Endothelial cell of umbilical vein (primary cell): Measurements from ENCODE around the gene BDH1. TPM values are rescaled to one million over a fixed set of nuclear protein-coding genes. Genes with fewer than 3 reads are reported as not detected.

Experiments
- BruUV-seq: library from RNA; stranded (reverse); fragments of 400-500 nt; replicated peaks from 2 replicates; lab custom pipeline; 2021; lab: Mats Ljungman, UMichigan
- CTCF ChIA-PET: fragments of 300-600, 350-600 bp; sonication (Branson Sonifier 250); formaldehyde crosslinking; loops from one replicate; lab custom pipeline; 2021; ENCODE audit warnings: antibody characterized with exemption, inconsistent platforms; lab: Charles Lee
- POLR2A ChIA-PET: fragments of 300-600, 350-600 bp; sonication (Branson Sonifier 250); formaldehyde crosslinking; loops from one replicate; lab custom pipeline; 2021; ENCODE audit warnings: antibody characterized with exemption, inconsistent platforms; lab: Charles Lee
- DNase-seq: peaks from one replicate; pipeline ENCODE4 v3.0.0-alpha.2; 2011; ENCODE audit warnings: low read depth, low spot score
- FAIRE-seq: peaks from 2 replicates; lab custom pipeline; 2011; peaks lifted over from hg19 to GRCh38; lab: Jason Lieb, UNC
- H2AFZ ChIP-seq: 2 replicates; pipeline ENCODE4 v1.6.0; 2012; ENCODE audit warnings: low read depth, low read length, control low read depth, inconsistent platforms
- H3K27ac ChIP-seq: 2 replicates; pipeline ENCODE4 v1.5.1; 2011; ENCODE audit warnings: low read depth, mild to moderate bottlenecking, control low read depth, low read length, moderate library complexity; ENCODE audit not compliant: insufficient read depth
- H3K27me3 ChIP-seq, 2 experiments: 2 replicates each; pipeline versions ENCODE4 v1.6.0 to v1.6.1; 2011; ENCODE audit warnings: low read length in 2 of 2, mixed read lengths in 1 of 2; ENCODE audit not compliant: control insufficient read depth in 2 of 2, insufficient read depth in 2 of 2
- H3K36me3 ChIP-seq, 2 experiments: 2 replicates in 1 of 2; 3 replicates in 1 of 2; pipeline ENCODE4 v1.5.1; 2011; ENCODE audit warnings: low read length in 2 of 2, mild to moderate bottlenecking in 1 of 2, moderate library complexity in 1 of 2; ENCODE audit not compliant: control insufficient read depth in 2 of 2, insufficient read depth in 2 of 2; ENCODE audit errors: extremely low read depth in 1 of 2
- H3K4me1 ChIP-seq: 3 replicates; pipeline ENCODE4 v1.5.1; 2011; ENCODE audit warnings: mild to moderate bottlenecking, low read length; ENCODE audit not compliant: control insufficient read depth, insufficient read depth; ENCODE audit errors: extremely low read depth
- H3K4me2 ChIP-seq: 2 replicates; pipeline ENCODE4 v1.6.1; 2011; ENCODE audit warnings: low read length, control low read depth, mixed read lengths; ENCODE audit not compliant: insufficient read depth
- H3K4me3 ChIP-seq, 3 experiments: fragments of 200-600 bp in 1 of 3; sonication (generic), shearing (Covaris generic) in 1 of 3; replicated peaks in 1 of 3; 2 replicates each; pipeline ENCODE4 v1.5.1; 2011 to 2016; ENCODE audit warnings: control low read depth in 3 of 3, low read length in 3 of 3, mild to moderate bottlenecking in 2 of 3, inconsistent platforms in 1 of 3, low read depth in 1 of 3, moderate library complexity in 1 of 3; ENCODE audit not compliant: insufficient read depth in 1 of 3
- H3K79me2 ChIP-seq: 2 replicates; pipeline ENCODE4 v1.6.0; 2012; ENCODE audit warnings: low read length, inconsistent platforms; ENCODE audit not compliant: control insufficient read depth, insufficient read depth
- H3K9ac ChIP-seq: replicated peaks from 2 replicates; pipeline ENCODE3; 2011; ENCODE audit warnings: low read length, control low read depth; ENCODE audit not compliant: insufficient read depth; ENCODE audit errors: extremely low read depth
- H3K9me1 ChIP-seq: replicated peaks from 3 replicates; pipeline ENCODE4 v1.6.0; 2011; ENCODE audit warnings: mild to moderate bottlenecking, low read length; ENCODE audit not compliant: control insufficient read depth, insufficient read depth; ENCODE audit errors: extremely low read depth
- H3K9me3 ChIP-seq: replicated peaks from 2 replicates; pipeline ENCODE4 v1.5.1; 2012; ENCODE audit warnings: low read length, inconsistent platforms; ENCODE audit not compliant: control insufficient read depth, insufficient read depth
- H4K20me1 ChIP-seq: replicated peaks from 2 replicates; pipeline ENCODE3; 2011; ENCODE audit warnings: mild to moderate bottlenecking, low read length; ENCODE audit not compliant: control insufficient read depth, insufficient read depth; ENCODE audit errors: extremely low read depth
- EZH2 ChIP-seq: IDR thresholded peaks from 2 replicates; pipeline ENCODE4 v1.6.1; 2012; ENCODE audit warnings: borderline replicate concordance, low read depth, mild to moderate bottlenecking, moderate library complexity, low read length, inconsistent platforms; ENCODE audit not compliant: severe bottlenecking
- FOS ChIP-seq: IDR thresholded peaks from 2 replicates; pipeline ENCODE4 v1.6.1; 2011; ENCODE audit warnings: mild to moderate bottlenecking, low read length, moderate library complexity, borderline replicate concordance; ENCODE audit not compliant: insufficient read depth
- GATA2 ChIP-seq: IDR thresholded peaks from 2 replicates; pipeline ENCODE4 v1.7.0; 2011; ENCODE audit warnings: low read depth, mild to moderate bottlenecking, moderate library complexity, mixed read lengths, low read length; ENCODE audit not compliant: insufficient read length, insufficient read depth
- JUN ChIP-seq: IDR thresholded peaks from 2 replicates; pipeline ENCODE4 v1.6.1; 2011; ENCODE audit warnings: borderline replicate concordance, low read depth; ENCODE audit not compliant: insufficient read length, insufficient read depth
- MYC ChIP-seq: IDR thresholded peaks from one replicate; pipeline ENCODE4 v1.6.1; 2011; ENCODE audit warnings: mild to moderate bottlenecking, low read depth, low read length
- POLR2A ChIP-seq: IDR thresholded peaks from 2 replicates; pipeline ENCODE4 v1.6.1; 2012; ENCODE audit warnings: low read depth, mild to moderate bottlenecking, control low read depth, low read length
- POLR2AphosphoS5 ChIP-seq: IDR thresholded peaks from 2 replicates; pipeline ENCODE4 v1.6.1; 2012; ENCODE audit warnings: low read depth, mild to moderate bottlenecking, control low read depth, low read length, moderate library complexity; ENCODE audit not compliant: insufficient read depth
- dilution Hi-C: fragments of 300-500 bp; cut with MboI; formaldehyde crosslinking; loops from one replicate; pipeline ENCODE4 v1.15.0; 2019; ENCODE audit warnings: low sequenced_read_pairs; ENCODE audit not compliant: extremely low pct_ligation_motif_present
- intact Hi-C: fragments of 100-400 bp; cut with micrococcal nuclease; formaldehyde crosslinking; loops from one replicate; pipeline ENCODE4 v1.10.0; 2022
- polyA plus RNA-seq, 4 experiments: library from polyadenylated mRNA; depleted of rRNA in 3 of 4; stranded (reverse) in 3 of 4; unstranded in 1 of 4; fragments of >200 nt; gene quantifications; 2 replicates each; pipeline versions ENCODE4 v1.2.1 to v1.2.3, GENCODE V29; 2011 to 2012; ENCODE audit warnings: missing spikeins in 1 of 4
- total RNA-seq: library from RNA; stranded (reverse); gene quantifications from 2 replicates; pipeline ENCODE4 v1.2.3, GENCODE V29; 2021
- TF ChIP-seq, protein P1 (sequence below), 2 donors: IDR thresholded peaks; 1 replicate in 1 of 2; 2 replicates in 1 of 2; pipeline ENCODE4 v1.5.1; 2011; ENCODE audit warnings: low read length in 2 of 2, mild to moderate bottlenecking in 2 of 2, moderate library complexity in 2 of 2, control low read depth in 1 of 2, inconsistent platforms in 1 of 2, low read depth in 1 of 2; ENCODE audit not compliant: insufficient read depth in 1 of 2; ENCODE audit errors: extremely low read depth in 1 of 2
- TF ChIP-seq, protein P2 (sequence below): IDR thresholded peaks from 2 replicates; pipeline ENCODE4 v1.6.1; 2011; ENCODE audit not compliant: insufficient read depth, insufficient read length

BDH1 gene
- total and polyA plus RNA-seq, 2 donors (not counting 3 experiments of a cell fraction or from before 2014, with no cell fraction given) = 6.9 to 12.2 TPM

DNA sequence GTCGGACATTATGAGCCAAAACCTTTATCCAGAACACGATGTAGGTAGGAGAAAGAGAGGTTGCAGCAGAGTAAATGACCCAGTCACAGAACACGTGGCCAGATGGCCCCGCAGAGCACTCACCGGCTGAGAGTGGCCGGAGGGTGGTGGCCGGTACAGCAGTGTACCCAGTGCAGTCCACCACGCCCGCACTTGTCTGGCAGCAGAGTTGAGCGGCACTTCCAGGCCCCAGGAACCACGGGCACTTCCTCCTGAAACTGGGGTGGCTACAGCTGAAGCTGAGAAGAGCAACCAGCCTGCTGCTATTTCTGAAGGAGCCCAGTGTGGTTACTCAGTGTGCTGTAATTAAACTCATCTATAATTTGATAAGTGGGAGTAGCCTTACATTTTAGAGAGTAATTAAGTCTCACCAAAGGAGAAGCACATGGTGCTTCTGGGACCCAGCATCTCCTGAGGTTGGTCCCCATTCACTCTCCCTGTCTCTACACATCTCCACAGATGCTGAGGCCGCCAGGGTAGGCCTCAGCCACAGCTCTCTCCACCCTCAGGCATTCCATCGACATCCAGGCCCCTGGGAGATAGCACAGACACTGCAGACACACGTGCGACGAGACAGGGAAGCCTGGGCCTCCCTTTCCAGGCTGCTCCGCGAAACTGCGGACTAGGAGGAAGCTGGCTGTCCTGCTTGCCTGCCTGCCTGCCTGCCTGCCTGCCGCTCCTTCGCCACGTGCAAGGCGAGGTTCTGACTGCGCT lies 49.8 kb downstream of the BDH1 start:
- Histone ChIP-seq H3K9me3 (no peaks in the 10 kb centered on the region), H3K27me3 (no peaks in the 10 kb centered on the region), H3K9ac (no peak overlapping the region), H3K36me3 (no peaks in the 10 kb centered on the region), H3K4me2 (no peak overlapping the region), H4K20me1 (no peaks in the 10 kb centered on the region), H3K9me1 (no peaks in the 10 kb centered on the region), H3K27ac (no peak overlapping the region), H3K4me3 (no peak overlapping the region), H3K79me2 (no peaks in the 10 kb centered on the region), H3K4me1 (peaks cover 4% of the 10 kb centered on the region), H2AFZ (no peak overlapping the region)
- dilution Hi-C loops = loop anchor here (25.0 kb wide), 1 partner anchor 244 kb away; no protein-coding TSS in a partner anchor
- ChIA-PET CTCF (interaction anchor here (4.2 kb wide), 1 partner anchor 249 kb away, joined by 28 read pairs; no protein-coding TSS in a partner anchor), POLR2A (no interaction called here)
- FAIRE-seq (no peak), DNase-seq (no peak)
- no TSS peak for BruUV-seq
- intact Hi-C loops = no loop called here
- TF ChIP-seq EZH2 = no peak
- no peak for TF ChIP-seq JUN
- TF ChIP-seq GATA2 = no peak
- no peak for TF ChIP-seq POLR2AphosphoS5
- no peak for TF ChIP-seq MYC
- no peak for TF ChIP-seq FOS
- TF ChIP-seq, protein P1, sequence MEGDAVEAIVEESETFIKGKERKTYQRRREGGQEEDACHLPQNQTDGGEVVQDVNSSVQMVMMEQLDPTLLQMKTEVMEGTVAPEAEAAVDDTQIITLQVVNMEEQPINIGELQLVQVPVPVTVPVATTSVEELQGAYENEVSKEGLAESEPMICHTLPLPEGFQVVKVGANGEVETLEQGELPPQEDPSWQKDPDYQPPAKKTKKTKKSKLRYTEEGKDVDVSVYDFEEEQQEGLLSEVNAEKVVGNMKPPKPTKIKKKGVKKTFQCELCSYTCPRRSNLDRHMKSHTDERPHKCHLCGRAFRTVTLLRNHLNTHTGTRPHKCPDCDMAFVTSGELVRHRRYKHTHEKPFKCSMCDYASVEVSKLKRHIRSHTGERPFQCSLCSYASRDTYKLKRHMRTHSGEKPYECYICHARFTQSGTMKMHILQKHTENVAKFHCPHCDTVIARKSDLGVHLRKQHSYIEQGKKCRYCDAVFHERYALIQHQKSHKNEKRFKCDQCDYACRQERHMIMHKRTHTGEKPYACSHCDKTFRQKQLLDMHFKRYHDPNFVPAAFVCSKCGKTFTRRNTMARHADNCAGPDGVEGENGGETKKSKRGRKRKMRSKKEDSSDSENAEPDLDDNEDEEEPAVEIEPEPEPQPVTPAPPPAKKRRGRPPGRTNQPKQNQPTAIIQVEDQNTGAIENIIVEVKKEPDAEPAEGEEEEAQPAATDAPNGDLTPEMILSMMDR (IDR thresholded peaks at IDR 0.05; ENCODE audit: extremely low read depth in 1 of 2, insufficient read depth in 1 of 2, low read depth in 1 of 2, low read length in 2 of 2) = no peak
- TF ChIP-seq POLR2A = no peak
- TF ChIP-seq, protein P2, sequence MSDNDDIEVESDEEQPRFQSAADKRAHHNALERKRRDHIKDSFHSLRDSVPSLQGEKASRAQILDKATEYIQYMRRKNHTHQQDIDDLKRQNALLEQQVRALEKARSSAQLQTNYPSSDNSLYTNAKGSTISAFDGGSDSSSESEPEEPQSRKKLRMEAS = no peak
